NCI-H1694 treated with DMSO at 0.1 percent for 48 hours (cell line): ENCODE measurements around the gene INPP4A.
"Not testable (repeated sequence)": the region's sequence is repeated elsewhere in the genome, so short reads cannot be mapped to it uniquely, and the experiment has no call there.

Source experiments
- DNase-seq: peaks from one replicate; lab custom pipeline; 2025; lab: John Stamatoyannopoulos, UW

INPP4A gene

GRCh38 chr2:98586551-98587140 is 142.0 kb downstream of the INPP4A start:
- DNase-seq = no peak

DNA sequence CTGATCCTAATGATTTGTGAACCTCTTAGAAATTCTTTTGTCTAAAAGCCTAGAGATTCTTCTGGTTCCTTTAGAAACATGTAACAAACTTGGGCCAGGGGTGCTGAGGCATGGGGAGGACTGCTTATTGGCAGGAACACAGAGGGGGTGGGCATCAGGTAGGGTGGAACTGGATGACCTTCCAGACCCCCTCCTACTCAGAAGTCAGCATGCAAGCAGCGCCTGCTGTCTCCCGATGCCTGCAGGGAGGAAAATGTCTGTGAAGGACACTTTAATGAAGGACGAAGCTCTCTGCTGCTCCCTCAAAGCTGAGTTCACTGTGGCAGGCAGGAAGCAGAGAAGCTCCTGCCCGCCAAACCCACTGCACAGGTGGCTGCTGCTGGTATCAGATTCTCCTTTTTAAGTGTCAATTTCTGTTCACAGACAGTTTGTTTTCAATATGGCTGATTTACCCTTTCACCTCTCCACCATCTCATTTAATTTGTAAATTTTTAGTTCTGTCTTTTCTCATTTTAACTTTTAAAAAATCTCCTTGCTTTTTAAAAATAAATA is 144.3 kb downstream of the INPP4A start:
- DNase-seq = no peak

- no peak for DNase-seq
Observed at GRCh38 chr2:98589489-98589888, 144.8 kb downstream of the INPP4A start.

DNA sequence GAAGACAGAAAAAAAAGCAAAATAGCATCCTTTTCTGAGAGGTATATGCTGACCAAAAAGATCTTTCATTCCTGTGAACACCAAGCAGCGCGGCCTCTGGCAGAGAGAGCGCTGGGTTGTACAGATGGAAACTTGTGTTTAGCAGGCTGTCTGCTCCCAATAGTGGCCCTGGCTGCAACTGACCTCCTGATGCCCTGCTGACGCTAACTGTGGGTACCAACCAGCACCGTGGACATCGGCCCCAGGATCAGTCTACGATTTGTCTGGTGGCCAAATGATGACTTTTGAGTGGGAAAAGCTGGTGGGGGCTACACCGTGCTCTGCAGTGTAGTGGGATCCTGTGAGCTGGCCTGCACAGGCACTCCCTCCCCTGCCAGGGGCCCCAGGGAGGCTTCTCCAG is 147.9 kb downstream of the INPP4A start:
- DNase-seq = no peak

DNA sequence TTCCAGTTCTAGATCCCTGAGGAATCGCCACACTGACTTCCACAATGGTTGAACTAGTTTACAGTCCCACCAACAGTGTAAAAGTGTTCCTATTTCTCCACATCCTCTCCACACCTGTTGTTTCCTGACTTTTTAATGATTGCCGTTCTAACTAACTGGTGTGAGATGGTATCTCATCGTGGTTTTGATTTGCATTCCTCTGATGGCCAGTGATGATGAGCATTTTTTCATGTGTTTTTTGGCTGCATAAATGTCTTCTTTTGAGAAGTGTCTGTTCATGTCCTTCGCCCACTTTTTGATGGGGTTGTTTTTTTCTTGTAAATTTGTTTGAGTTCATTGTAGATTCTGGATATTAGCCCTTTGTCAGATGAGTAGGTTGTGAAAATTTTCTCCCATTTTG is 150.0 kb downstream of the INPP4A start:
- not testable (repeated sequence) for DNase-seq

DNA sequence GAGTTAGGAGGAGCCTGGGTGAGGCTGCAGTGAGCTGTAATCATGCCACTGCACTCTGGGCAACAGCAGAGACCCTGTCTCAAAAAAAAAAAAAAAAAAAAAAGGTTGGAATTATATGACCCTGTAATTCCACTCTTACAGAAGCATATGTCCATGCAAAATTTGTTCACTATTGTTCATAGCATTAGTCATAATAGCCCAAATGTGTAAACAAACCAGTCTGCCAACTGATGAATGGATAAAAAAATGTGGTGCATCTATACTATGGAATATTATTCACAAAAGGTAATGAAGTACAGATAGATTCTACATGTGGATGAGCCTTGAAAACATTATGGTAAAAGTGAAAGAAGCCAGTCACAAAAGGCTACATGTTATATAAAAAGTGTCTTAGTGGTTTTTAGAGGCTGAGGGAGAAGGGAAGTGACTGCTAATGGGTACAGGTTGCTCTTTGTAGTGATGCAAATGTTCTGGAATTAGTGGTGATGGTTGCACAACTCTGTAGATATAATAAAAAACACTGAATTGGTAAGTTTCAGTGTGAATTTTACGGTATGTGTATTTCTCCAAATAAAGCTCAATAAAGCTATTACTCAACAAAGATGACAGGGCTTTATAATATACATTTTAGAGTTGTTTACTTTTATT is 154.2 kb downstream of the INPP4A start:
- no peak for DNase-seq

GRCh38 chr2:98601532-98602132 is 157.0 kb downstream of the INPP4A start:
- DNase-seq = peak; percentile 55

DNA sequence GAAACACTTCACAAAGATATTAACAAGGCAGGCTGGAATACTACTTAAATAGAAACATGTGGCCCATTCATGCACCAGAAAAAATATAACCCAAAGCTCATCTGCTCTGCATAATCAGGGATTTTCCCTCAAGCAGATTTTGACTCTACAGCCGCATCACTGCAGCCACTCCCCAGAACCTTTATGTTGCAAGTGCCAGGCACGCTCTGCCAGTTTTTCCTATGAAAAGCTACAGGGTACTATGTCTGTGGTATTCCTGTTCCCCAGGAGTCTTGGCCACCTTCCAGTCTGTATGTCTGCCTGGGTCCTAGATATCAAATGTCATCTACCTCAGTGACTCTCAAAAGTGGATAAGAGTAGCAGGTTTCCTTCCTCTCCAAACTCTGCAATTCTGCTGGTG is 159.9 kb downstream of the INPP4A start:
- no peak for DNase-seq

- DNase-seq = no peak
Observed at GRCh38 chr2:98605076-98605475, 160.4 kb downstream of the INPP4A start.

DNA sequence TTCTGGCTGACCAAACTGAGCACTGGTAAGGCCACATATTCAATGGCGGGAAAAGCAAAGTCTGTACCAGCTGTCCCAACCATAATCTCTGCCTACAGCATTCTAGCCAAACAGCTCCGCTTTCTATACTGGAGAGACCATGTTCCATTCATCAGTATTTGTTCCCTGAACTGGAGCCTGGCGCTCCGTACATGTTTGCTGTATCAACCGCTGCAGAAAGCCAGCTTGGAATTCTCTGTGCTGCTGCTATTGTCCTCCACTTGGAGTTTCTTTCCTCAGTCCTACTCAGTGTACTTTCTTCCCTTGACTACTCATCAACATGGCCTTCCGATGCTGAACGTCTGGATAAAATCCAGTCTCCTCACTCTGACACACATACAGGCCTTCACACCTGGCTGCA is 161.8 kb downstream of the INPP4A start:
- no peak for DNase-seq

DNA sequence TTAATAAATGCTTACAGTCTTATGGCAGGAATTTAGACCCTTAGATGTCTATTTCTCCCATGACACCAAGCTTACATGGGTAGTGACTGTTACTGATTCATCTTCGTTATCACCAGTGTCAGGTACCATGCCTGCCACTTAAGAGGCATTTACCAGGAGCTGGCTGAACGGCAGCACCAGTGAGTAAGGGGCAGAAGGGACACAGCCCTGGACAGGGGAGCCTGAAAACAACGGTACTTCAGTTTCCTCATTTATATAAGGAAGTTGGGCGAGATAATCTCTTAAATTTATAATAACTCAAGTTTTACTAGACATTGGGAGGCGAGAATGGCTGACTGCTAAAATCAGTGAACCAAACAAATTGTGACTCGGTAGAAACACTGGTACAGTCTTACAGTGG is 162.4 kb downstream of the INPP4A start:
- DNase-seq = no peak

- DNase-seq = no peak
Observed at GRCh38 chr2:98607741-98608115, 163.1 kb downstream of the INPP4A start.

DNA sequence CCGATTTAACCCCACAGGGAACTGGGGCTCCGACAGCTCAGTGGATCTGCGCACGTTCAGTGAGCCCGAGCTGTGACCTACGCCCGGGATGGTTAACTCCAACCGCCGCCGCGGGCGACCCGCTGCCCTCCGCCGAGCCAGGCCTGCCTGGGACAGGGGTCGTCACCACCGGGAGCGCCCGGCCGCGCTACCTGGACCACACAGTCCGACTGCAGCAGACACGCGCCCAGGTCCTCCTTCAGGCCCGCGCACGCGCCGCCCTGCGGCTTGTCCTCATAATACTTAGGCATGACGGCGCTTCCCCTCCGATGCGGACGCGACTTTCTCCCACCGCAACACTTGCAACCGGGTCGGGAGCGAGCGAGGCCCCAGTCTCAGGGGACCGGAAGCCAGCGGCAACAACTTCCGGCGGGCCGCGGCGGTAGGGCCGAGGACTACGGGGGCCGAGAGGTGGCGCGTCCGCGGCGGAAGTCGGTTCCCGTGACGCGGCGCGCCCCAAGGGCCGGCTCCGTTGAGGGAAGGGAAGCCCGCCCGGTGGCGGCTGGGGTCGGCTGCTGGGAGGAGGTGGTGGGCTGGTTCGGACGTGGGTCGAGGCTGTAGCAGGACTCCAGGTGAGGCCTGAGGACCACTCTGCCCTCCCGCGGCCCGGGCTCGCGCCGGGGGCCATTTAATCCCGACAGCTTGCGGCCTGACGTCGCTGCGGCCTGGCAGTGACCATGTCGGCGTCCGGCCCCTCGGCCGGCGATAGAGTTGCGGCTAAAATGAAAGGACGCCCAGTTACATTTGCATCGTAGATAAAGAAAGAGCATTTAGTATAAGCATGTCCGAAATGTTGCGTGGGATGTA is 163.7 kb downstream of the INPP4A start, which contains the start of the genes COA5 and UNC50:
Gene COA5 (minus strand): TSS at position 397 of the 846 bp plus-strand sequence. CDS start 107 bp downstream, at position 290.
Gene UNC50 (plus strand): TSS at position 474 of the 846 bp plus-strand sequence. CDS start 1,171 bp downstream, outside the sequence.
- DNase-seq = peak; percentile 70

DNA sequence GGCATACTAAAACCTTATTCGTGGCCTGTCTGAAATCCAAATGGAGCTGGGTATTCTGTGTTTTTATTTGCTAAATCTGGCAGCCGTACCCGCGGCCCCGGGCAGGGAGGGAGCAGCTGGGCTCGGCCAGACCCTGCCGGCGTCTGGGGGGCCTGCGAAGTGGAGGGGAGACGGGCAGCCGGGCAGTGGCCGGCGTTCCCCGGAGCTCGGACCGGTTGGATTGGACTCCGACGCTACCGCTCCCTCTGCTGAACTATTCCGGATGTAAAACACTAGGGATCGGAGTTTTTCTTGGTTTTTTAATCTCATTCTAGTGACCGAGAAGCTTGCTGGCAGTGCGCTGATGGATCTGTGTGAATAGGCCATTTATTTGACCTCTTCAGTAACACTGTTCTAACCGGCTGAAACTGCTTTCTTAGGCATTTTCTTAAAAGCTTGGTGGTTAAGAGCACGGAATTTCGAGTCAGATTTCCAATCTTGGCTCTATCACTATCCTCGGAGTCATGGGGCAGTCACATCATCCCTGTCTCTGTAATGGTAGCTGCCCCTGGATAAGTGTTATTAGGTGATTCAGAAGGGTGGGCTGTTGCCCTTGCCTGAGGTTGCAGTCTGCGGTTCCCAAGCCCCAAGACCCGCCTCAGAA is 164.4 kb downstream of the INPP4A start:
- no peak for DNase-seq

GRCh38 chr2:98614024-98614739 is 169.5 kb downstream of the INPP4A start:
- DNase-seq = no peak

- no peak for DNase-seq
Observed at GRCh38 chr2:98615481-98615880, 170.8 kb downstream of the INPP4A start.

DNA sequence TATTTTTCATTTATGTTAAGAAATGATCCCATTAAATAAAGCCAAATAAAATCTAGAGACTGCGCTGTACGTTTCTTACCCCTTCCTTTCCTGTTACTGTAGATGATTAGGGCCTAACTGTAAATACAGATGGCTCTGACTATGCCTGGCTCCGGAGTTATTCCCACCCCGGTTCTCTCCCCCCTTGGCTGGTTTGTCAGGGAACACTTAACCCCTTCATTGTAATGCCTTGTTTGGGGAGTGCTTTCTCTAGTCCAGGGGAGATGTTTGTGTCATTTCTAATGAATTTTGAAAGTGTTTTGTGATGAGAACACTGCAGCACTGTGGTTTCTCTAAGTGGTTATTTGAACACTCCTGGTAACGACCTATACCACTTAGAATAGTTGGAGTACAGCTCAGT is 172.5 kb downstream of the INPP4A start:
- DNase-seq = no peak

DNA sequence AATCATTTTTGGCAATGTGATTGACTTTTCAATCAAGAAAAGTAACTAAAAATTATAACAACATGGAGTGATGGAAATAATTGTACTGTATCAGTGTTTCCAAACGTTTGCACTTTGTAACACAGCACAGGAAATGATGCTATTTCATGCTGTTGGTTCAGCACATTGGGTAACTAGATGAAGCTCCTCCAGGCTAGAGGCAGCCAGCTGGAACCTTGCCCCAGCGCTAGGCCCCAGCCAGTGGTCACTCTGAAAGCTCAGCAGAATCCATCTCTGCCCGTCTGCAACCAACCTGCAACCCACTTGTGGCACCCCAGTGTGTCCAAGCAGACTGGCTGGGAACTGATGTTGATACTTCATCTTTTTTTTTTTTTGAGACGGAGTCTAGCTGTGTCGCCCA is 179.0 kb downstream of the INPP4A start:
- no peak for DNase-seq

GRCh38 chr2:98632351-98632750 is 187.7 kb downstream of the INPP4A start:
- no peak for DNase-seq

- no peak for DNase-seq
Observed at GRCh38 chr2:98634406-98635092, 189.9 kb downstream of the INPP4A start.
